HepG2 (cell line): ENCODE data around the gene PRKAR2B. TPM values are rescaled to one million over a fixed set of nuclear protein-coding genes. Genes with fewer than 3 reads are reported as not detected.
A peak's percentile ranks its signal among the peaks of the same experiment; 100 is the strongest.

Source experiments
- DNMT1 ChIP-seq: sonication (generic); formaldehyde crosslinking; IDR thresholded peaks from 2 replicates; pipeline ENCODE4 v1.5.1; 2020; ENCODE audit warnings: mild to moderate bottlenecking, missing genetic modification reagents
- EHMT2 ChIP-seq: fragments of 200-600 bp; sonication (generic); IDR thresholded peaks from 2 replicates; pipeline ENCODE4 v1.7.0; 2017; ENCODE audit warnings: antibody characterized with exemption, low read depth, low read length, borderline replicate concordance
- ETV5 ChIP-seq: IDR thresholded peaks from 2 replicates; pipeline ENCODE4 v1.6.1; 2018; ENCODE audit warnings: missing biosample characterization, missing genetic modification reagents, inconsistent platforms, borderline replicate concordance
- FOXK2 ChIP-seq: fragments of 450-650 bp; IDR thresholded peaks from 2 replicates; pipeline ENCODE4 v1.6.1; 2016
- HDAC1 ChIP-seq: sonication (generic); formaldehyde crosslinking; IDR thresholded peaks from 2 replicates; pipeline ENCODE4 v1.5.1; 2020; ENCODE audit warnings: mild to moderate bottlenecking, missing genetic modification reagents
- KLF15 ChIP-seq: sonication (generic); formaldehyde crosslinking; IDR thresholded peaks from 2 replicates; pipeline ENCODE4 v1.8.1; 2023; ENCODE audit warnings: borderline replicate concordance, mild to moderate bottlenecking, inconsistent platforms, missing genetic modification reagents, mixed read lengths
- NFE2 ChIP-seq: sonication (generic); formaldehyde crosslinking; IDR thresholded peaks from 2 replicates; pipeline ENCODE4 v1.4.0; 2020; ENCODE audit warnings: missing genetic modification reagents
- NFRKB ChIP-seq: fragments of 450-650 bp; IDR thresholded peaks from 2 replicates; pipeline ENCODE4 v1.6.1; 2017
- PHF21A ChIP-seq: sonication (generic); formaldehyde crosslinking; IDR thresholded peaks from 2 replicates; pipeline ENCODE4 v1.5.0; 2020; ENCODE audit warnings: mild to moderate bottlenecking, missing genetic modification reagents
- POLR2AphosphoS2 ChIP-seq: IDR thresholded peaks from 2 replicates; pipeline ENCODE4 v1.6.1; 2011; ENCODE audit warnings: low read depth, low read length, improper control_type of control experiment
- REST ChIP-seq, 2 experiments: IDR thresholded peaks; 2 replicates each; pipeline ENCODE4 v1.6.1; 2011 to 2012; ENCODE audit warnings: low read length in 2 of 2, borderline replicate concordance in 1 of 2, low read depth in 1 of 2, mild to moderate bottlenecking in 1 of 2, moderate library complexity in 1 of 2
- RFX3 ChIP-seq: IDR thresholded peaks from 2 replicates; pipeline ENCODE4 v1.6.1; 2016; ENCODE audit warnings: missing biosample characterization, missing genetic modification reagents
- SRF ChIP-seq: IDR thresholded peaks from 2 replicates; pipeline ENCODE4 v1.6.1; 2011; ENCODE audit warnings: mild to moderate bottlenecking, low read depth, low read length, moderate library complexity
- TEAD2 ChIP-seq: sonication (generic); formaldehyde crosslinking; IDR thresholded peaks from 2 replicates; pipeline ENCODE4 v1.9.0; 2021; ENCODE audit warnings: missing genetic modification reagents
- ZC3H13 ChIP-seq: sonication (generic); formaldehyde crosslinking; IDR thresholded peaks from 2 replicates; pipeline ENCODE4 v1.8.1; 2023; ENCODE audit warnings: mild to moderate bottlenecking, missing genetic modification reagents, moderate library complexity
- ZMYM3 ChIP-seq: sonication (generic); formaldehyde crosslinking; IDR thresholded peaks from 2 replicates; pipeline ENCODE4 v1.5.1; 2020; ENCODE audit warnings: mild to moderate bottlenecking, missing genetic modification reagents
- ZNF333 ChIP-seq: sonication (generic); formaldehyde crosslinking; IDR thresholded peaks from 2 replicates; pipeline ENCODE4 v1.4.0; 2020; ENCODE audit warnings: mild to moderate bottlenecking, missing genetic modification reagents, borderline replicate concordance
- ZNF343 ChIP-seq: sonication (generic); formaldehyde crosslinking; IDR thresholded peaks from 2 replicates; pipeline ENCODE4 v1.4.0; 2020; ENCODE audit warnings: mild to moderate bottlenecking, missing genetic modification reagents
- ZNF382 ChIP-seq: sonication (generic); formaldehyde crosslinking; IDR thresholded peaks from 2 replicates; pipeline ENCODE4 v1.5.0; 2020; ENCODE audit warnings: missing genetic modification reagents, mild to moderate bottlenecking, borderline replicate concordance
- ZNF609 ChIP-seq: sonication (generic); formaldehyde crosslinking; IDR thresholded peaks from 2 replicates; pipeline ENCODE4 v1.4.0; 2020; ENCODE audit warnings: mild to moderate bottlenecking, missing genetic modification reagents, borderline replicate concordance
- polyA plus RNA-seq, 8 experiments: library from polyadenylated mRNA; depleted of rRNA in 3 of 8; stranded (reverse) in 7 of 8; unstranded in 1 of 8; fragments of >200 nt; fragmentation: Illumina TruSeq in 4 of 8; extraction: Trizol in 4 of 8; gene quantifications; 2 replicates each; pipeline versions ENCODE4 v1.2.1 to v1.2.3, GENCODE V29; 2011 to 2016; ENCODE audit warnings: low read depth in 4 of 8, missing spikeins in 1 of 8, mixed read lengths in 1 of 8; ENCODE audit not compliant: insufficient read depth in 1 of 8
- total RNA-seq, 5 experiments: library from RNA; depleted of rRNA; stranded (reverse); fragments of >200 nt; fragmentation: Illumina TruSeq; extraction: Trizol; gene quantifications; 2 replicates each; pipeline ENCODE4 v1.2.3, GENCODE V29; 2016; ENCODE audit warnings: low read depth in 1 of 5
- TF ChIP-seq, protein P1 (sequence below): sonication (generic); formaldehyde crosslinking; IDR thresholded peaks from 2 replicates; pipeline ENCODE4 v1.4.0; 2020; ENCODE audit warnings: missing genetic modification reagents

PRKAR2B gene
- total and polyA plus RNA-seq, 2 of the 13 experiments (the other 11 are each of a cell fraction or from before 2014, with no cell fraction given): not detected

DNA sequence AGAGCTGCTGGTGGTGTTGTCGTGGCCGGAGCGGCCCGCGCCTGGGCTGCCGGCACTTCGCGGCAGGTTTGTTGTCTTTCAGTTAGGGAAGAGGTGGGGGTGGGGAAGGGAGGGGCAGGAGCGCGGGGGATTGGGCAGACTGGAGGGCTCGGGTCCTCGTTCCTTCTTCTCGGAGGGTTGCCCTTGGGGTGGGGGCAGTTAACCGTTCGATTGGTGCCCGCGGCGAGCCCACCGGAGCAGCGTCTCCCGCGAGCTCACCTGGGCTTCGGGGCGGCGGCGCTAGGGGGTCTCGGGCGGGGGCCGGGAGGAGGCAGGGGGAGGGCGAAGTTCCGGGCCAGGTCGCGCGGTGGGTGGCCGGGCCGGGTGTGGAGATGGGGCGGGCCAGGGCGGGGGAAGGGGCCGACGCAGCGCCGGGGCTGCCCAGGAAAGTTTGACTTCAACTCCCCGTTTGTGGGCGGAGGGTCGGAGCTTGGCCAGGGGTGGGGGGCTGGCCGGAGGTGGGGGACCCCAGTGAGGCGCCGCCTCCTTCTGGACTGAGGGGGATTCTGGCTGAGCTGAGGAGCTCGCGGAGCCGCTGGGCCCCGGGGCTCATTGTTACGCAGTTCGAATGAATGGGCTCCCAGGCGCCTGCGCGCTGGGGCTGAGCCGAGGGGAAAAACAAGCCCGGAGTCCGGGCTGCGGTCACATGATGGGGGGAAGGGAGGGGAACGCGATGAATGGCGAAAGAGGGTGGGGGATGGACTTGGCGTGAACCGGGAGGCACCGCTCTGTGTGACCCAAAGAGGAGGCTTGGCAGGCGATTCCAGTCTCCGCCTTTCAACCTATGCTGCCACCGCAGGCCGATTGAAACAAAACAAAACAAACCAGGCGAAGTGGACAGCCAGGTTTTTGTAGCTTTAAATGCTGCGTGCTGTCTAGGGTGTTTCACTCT is 124.9 kb downstream of the PRKAR2B start (continued):
- TF ChIP-seq ZNF609 (peak; percentile 50; the same call in 1 of the 2 replicates), DNMT1 (CRISPR knock-in tag) (no peak), ZC3H13 (CRISPR knock-in tag) (no peak), RFX3 (CRISPR knock-in tag) (no peak), ZNF382 (CRISPR knock-in tag) (no peak), REST (IDR thresholded peaks at IDR 0.05; ENCODE audit: borderline replicate concordance in 1 of 2, low read depth in 1 of 2, low read length in 2 of 2) (no peak; a peak in 1 of 4 replicates), HDAC1 (peak; percentile 88), KLF15 (CRISPR knock-in tag) (peak; percentile 62; the same call in 1 of the 2 replicates), ETV5 (peak; percentile 41; the same call in 1 of the 2 replicates), ZMYM3 (CRISPR knock-in tag) (0 out of 2 replicates have a peak, but pooled peaks have one; percentile 32), SRF (no peak), ZNF343 (CRISPR knock-in tag) (no peak), NFE2 (no peak), NFRKB (peak; percentile 1; the same call in 1 of the 2 replicates), ZNF333 (no peak), POLR2AphosphoS2 (no peak), EHMT2 (no peak), PHF21A (CRISPR knock-in tag) (peak; percentile 87), TEAD2 (CRISPR knock-in tag) (no peak), FOXK2 (peak; percentile 77)
- TF ChIP-seq, protein P1, sequence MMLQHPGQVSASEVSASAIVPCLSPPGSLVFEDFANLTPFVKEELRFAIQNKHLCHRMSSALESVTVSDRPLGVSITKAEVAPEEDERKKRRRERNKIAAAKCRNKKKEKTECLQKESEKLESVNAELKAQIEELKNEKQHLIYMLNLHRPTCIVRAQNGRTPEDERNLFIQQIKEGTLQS (CRISPR knock-in tag): no peak
